Ovary (tissue), 9 donors: ENCODE results near the gene WWTR1. TPM values are rescaled to one million over a fixed set of nuclear protein-coding genes. Genes with fewer than 3 reads are reported as not detected.

Source experiments
- DNase-seq, 5 donors: peaks; one replicate each; pipeline ENCODE4 v3.0.0-alpha.2; 2019 to 2020
- H3K27ac ChIP-seq, 2 donors: fragments of 200-600 bp; one replicate each; pipeline versions ENCODE4 v1.5.1 to v1.8.0; 2019 to 2022
- H3K27me3 ChIP-seq: fragments of 200-600 bp; one replicate; pipeline ENCODE4 v1.8.0; 2022
- H3K36me3 ChIP-seq: fragments of 200-600 bp; sonication (generic); one replicate; pipeline ENCODE4 v1.5.1; 2019
- H3K4me1 ChIP-seq: one replicate; pipeline ENCODE4 v1.8.1; 2013; ENCODE audit warnings: mild to moderate bottlenecking, moderate library complexity; ENCODE audit not compliant: insufficient read depth
- H3K4me3 ChIP-seq: fragments of 200-600 bp; sonication (generic); one replicate; pipeline ENCODE4 v1.5.1; 2017
- H3K9me3 ChIP-seq, 2 donors: fragments of 200-600 bp in 1 of 2; sonication (generic) in 1 of 2; one replicate each; pipeline versions ENCODE4 v1.5.1 to v1.8.1; 2013 to 2019; ENCODE audit warnings: mild to moderate bottlenecking in 1 of 2, moderate library complexity in 1 of 2
- EP300 ChIP-seq: sonication (generic); formaldehyde crosslinking; IDR thresholded peaks from one replicate; pipeline ENCODE4 v1.6.1; 2017; ENCODE audit warnings: antibody characterized with exemption
- POLR2A ChIP-seq: fragments of 450-650 bp; IDR thresholded peaks from one replicate; pipeline ENCODE4 v1.6.1; 2017; ENCODE audit warnings: antibody characterized with exemption, mild to moderate bottlenecking, moderate library complexity
- WGBS, 3 donors: extraction: QIAGEN DNeasy Blood & Tissue Kit in 1 of 3; methylation state at CpG; one replicate each; pipeline versions ENCODE4 v1.1.5 to v1.1.7; 2013 to 2017; 5-methylcytosine and 5-hydroxymethylcytosine counted together
- intact Hi-C, 4 donors: fragments of 100-400 bp; cut with DNase I; formaldehyde crosslinking; loops; one replicate each; pipeline versions ENCODE4 v1.11.0 to v1.15.1; 2022 to 2023
- polyA plus RNA-seq, 2 donors: library from polyadenylated mRNA; stranded (reverse); fragments of 200-250 nt in 1 of 2; fragments of 350-450 nt in 1 of 2; fragmentation: Illumina TruSeq in 1 of 2; extraction: RNeasy Lipid Tissue Mini Kit (QIAGEN cat#74804) in 1 of 2; gene quantifications; one replicate each; pipeline ENCODE4 v1.2.3, GENCODE V29; 2013 to 2014
- total RNA-seq, 7 donors: library from RNA; depleted of rRNA in 2 of 7; stranded (reverse); fragments of >200 nt in 2 of 7; fragmentation: NEBNext Ultra II Directional in 3 of 7; extraction: Animal tissue kit (Norgen Biotek cat#: 25700) in 3 of 7; gene quantifications; one replicate each; pipeline versions ENCODE4 v1.1.0 to v1.2.4, GENCODE V29; 2016 to 2023
- TF ChIP-seq, protein P1 (sequence below), 3 donors: fragments of 450-650 bp in 2 of 3; fragments of 200-600 bp in 1 of 3; IDR thresholded peaks; one replicate each; pipeline versions ENCODE4 v1.5.1 to v1.8.0; 2016 to 2022; ENCODE audit warnings: antibody characterized with exemption in 3 of 3, mild to moderate bottlenecking in 1 of 3
- donor health status: DM: no; HTN: no; CAD: no; lungs with moderate emphysema.
- donor health status: DM: no; HTN: no; CAD: no.
- donor health status: Bipolar disorder and iron deficiency.
- donor health status: DM: yes; HTN: yes; CAD: no.
- donor health status: DM: no; HTN: no; CAD: no.
- donor health status: DM: yes; HTN: yes; CAD: no.

WWTR1 gene
- total and polyA plus RNA-seq, 9 donors = 65.4 to 160 (median 96.4) TPM

- no peak overlapping the region for H3K4me3 ChIP-seq
- H3K36me3 ChIP-seq = no peaks in the 10 kb centered on the region
- no peaks in the 10 kb centered on the region for H3K27me3 ChIP-seq
- intact Hi-C loops = loop anchor here in 1 of 4 donors (10.0 kb wide), 1 partner anchor 56 kb away; no protein-coding TSS in a partner anchor
- 60 to 87% (median 80%) methylated on average over 4 of the region's 4 CpGs for WGBS, 3 donors
- TF ChIP-seq, protein P1, sequence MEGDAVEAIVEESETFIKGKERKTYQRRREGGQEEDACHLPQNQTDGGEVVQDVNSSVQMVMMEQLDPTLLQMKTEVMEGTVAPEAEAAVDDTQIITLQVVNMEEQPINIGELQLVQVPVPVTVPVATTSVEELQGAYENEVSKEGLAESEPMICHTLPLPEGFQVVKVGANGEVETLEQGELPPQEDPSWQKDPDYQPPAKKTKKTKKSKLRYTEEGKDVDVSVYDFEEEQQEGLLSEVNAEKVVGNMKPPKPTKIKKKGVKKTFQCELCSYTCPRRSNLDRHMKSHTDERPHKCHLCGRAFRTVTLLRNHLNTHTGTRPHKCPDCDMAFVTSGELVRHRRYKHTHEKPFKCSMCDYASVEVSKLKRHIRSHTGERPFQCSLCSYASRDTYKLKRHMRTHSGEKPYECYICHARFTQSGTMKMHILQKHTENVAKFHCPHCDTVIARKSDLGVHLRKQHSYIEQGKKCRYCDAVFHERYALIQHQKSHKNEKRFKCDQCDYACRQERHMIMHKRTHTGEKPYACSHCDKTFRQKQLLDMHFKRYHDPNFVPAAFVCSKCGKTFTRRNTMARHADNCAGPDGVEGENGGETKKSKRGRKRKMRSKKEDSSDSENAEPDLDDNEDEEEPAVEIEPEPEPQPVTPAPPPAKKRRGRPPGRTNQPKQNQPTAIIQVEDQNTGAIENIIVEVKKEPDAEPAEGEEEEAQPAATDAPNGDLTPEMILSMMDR (IDR thresholded peaks at IDR 0.05) = no peak
- TF ChIP-seq EP300 (no peak), POLR2A (no peak)
- peaks cover 9% of the 10 kb centered on the region for H3K4me1 ChIP-seq
- DNase-seq = no peak
- no peak overlapping the region for H3K27ac ChIP-seq
- no peaks in the 10 kb centered on the region for H3K9me3 ChIP-seq
Measured at GRCh38 chr3:149590691-149591441, 67.0 kb downstream of the WWTR1 start.

DNA sequence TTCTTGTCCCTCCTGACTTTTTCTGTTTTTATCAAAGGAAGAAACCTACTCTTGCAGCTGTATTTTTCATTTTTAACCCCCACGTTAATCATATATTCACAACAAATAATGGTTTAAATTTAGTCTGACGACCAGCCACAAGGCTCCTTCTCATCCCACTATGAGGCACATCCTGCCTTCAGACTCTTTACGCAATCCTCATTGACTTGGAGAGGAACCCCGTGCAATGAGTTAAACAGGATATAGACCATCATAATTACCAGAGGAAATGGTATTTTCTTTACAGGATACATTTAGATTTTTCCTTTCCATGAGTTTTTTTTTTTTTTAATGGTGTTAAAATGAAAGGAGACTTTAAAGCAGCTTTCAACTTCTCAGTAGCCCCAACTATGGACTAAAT is 68.5 kb downstream of the WWTR1 start:
- intact Hi-C loops = loop anchor here in 1 of 4 donors (10.0 kb wide), 1 partner anchor 65 kb away; the partner anchor contains the start of gene WWTR1
- Histone ChIP-seq H3K4me1 (peaks cover 10% of the 10 kb centered on the region), H3K27me3 (no peaks in the 10 kb centered on the region), H3K4me3 (no peak overlapping the region), H3K36me3 (no peaks in the 10 kb centered on the region), H3K27ac (no peak overlapping the region), H3K9me3 (no peaks in the 10 kb centered on the region)
- DNase-seq = no peak
- WGBS, 3 donors = 28 to 36% (median 32%) methylated on average over 4 of the region's 4 CpGs
- no peak for TF ChIP-seq POLR2A
- TF ChIP-seq, protein P1 (IDR thresholded peaks at IDR 0.05) = no peak

GRCh38 chr3:149588909-149589308 is 68.9 kb downstream of the WWTR1 start:
- WGBS, 3 donors = 44 to 60% (median 53%) methylated on average over 4 of the region's 4 CpGs
- Histone ChIP-seq H3K27ac (no peak overlapping the region), H3K4me1 (peaks cover 10% of the 10 kb centered on the region), H3K9me3 (no peaks in the 10 kb centered on the region), H3K4me3 (no peak overlapping the region), H3K27me3 (no peaks in the 10 kb centered on the region), H3K36me3 (no peaks in the 10 kb centered on the region)
- TF ChIP-seq EP300 (no peak), POLR2A (no peak)
- TF ChIP-seq, protein P1 (IDR thresholded peaks at IDR 0.05) = no peak
- intact Hi-C loops = loop anchor here in 1 of 4 donors (10.0 kb wide), 1 partner anchor 66 kb away; the partner anchor contains the start of gene WWTR1
- no peak for DNase-seq

DNA sequence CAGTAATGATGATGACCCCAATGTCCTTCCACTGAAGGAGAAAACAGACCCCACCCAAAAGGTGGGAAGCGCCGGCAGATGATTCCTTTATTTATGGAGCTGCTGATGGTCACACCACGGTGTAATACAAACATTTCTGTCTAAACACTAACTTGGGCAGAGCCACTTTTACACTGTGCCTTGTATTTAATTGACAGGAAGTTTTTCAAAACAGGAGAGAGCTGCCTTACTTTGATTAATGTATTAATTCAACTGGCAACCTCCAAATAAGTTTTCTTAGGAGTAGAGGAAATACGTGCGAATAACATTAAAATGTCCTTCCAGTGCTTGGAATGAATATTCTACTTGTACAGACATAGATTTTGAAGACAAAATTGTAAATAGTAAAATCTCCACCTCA is 70.4 kb downstream of the WWTR1 start:
- Histone ChIP-seq H3K27ac (no peak overlapping the region), H3K4me3 (no peak overlapping the region), H3K27me3 (no peaks in the 10 kb centered on the region), H3K4me1 (peaks cover 11% of the 10 kb centered on the region), H3K36me3 (no peaks in the 10 kb centered on the region), H3K9me3 (no peaks in the 10 kb centered on the region)
- TF ChIP-seq, protein P1 (IDR thresholded peaks at IDR 0.05) = no peak
- TF ChIP-seq EP300 (no peak), POLR2A (no peak)
- intact Hi-C loops = loop anchor here in 1 of 4 donors (10.0 kb wide), 1 partner anchor 67 kb away; the partner anchor contains the start of gene WWTR1
- 75 to 76% (median 75%) methylated on average over 5 of the region's 5 CpGs for WGBS, 3 donors
- no peak for DNase-seq
